Endothelial cell of umbilical vein (primary cell): ENCODE results near the gene ZPLD1. TPM values are rescaled to one million over a fixed set of nuclear protein-coding genes. Genes with fewer than 3 reads are reported as not detected.

Source experiments
- BruUV-seq: library from RNA; stranded (reverse); fragments of 400-500 nt; replicated peaks from 2 replicates; lab custom pipeline; 2021; lab: Mats Ljungman, UMichigan
- CTCF ChIA-PET: fragments of 300-600, 350-600 bp; sonication (Branson Sonifier 250); formaldehyde crosslinking; loops from one replicate; lab custom pipeline; 2021; ENCODE audit warnings: antibody characterized with exemption, inconsistent platforms; lab: Charles Lee
- POLR2A ChIA-PET: fragments of 300-600, 350-600 bp; sonication (Branson Sonifier 250); formaldehyde crosslinking; loops from one replicate; lab custom pipeline; 2021; ENCODE audit warnings: antibody characterized with exemption, inconsistent platforms; lab: Charles Lee
- DNase-seq: peaks from one replicate; pipeline ENCODE4 v3.0.0-alpha.2; 2011; ENCODE audit warnings: low read depth, low spot score
- FAIRE-seq: peaks from 2 replicates; lab custom pipeline; 2011; peaks lifted over from hg19 to GRCh38; lab: Jason Lieb, UNC
- H2AFZ ChIP-seq: 2 replicates; pipeline ENCODE4 v1.6.0; 2012; ENCODE audit warnings: low read depth, low read length, control low read depth, inconsistent platforms
- H3K27ac ChIP-seq: 2 replicates; pipeline ENCODE4 v1.5.1; 2011; ENCODE audit warnings: low read depth, mild to moderate bottlenecking, control low read depth, low read length, moderate library complexity; ENCODE audit not compliant: insufficient read depth
- H3K27me3 ChIP-seq, 2 experiments: 2 replicates each; pipeline versions ENCODE4 v1.6.0 to v1.6.1; 2011; ENCODE audit warnings: low read length in 2 of 2, mixed read lengths in 1 of 2; ENCODE audit not compliant: control insufficient read depth in 2 of 2, insufficient read depth in 2 of 2
- H3K36me3 ChIP-seq, 2 experiments: 2 replicates in 1 of 2; 3 replicates in 1 of 2; pipeline ENCODE4 v1.5.1; 2011; ENCODE audit warnings: low read length in 2 of 2, mild to moderate bottlenecking in 1 of 2, moderate library complexity in 1 of 2; ENCODE audit not compliant: control insufficient read depth in 2 of 2, insufficient read depth in 2 of 2; ENCODE audit errors: extremely low read depth in 1 of 2
- H3K4me1 ChIP-seq: 3 replicates; pipeline ENCODE4 v1.5.1; 2011; ENCODE audit warnings: mild to moderate bottlenecking, low read length; ENCODE audit not compliant: control insufficient read depth, insufficient read depth; ENCODE audit errors: extremely low read depth
- H3K4me2 ChIP-seq: 2 replicates; pipeline ENCODE4 v1.6.1; 2011; ENCODE audit warnings: low read length, control low read depth, mixed read lengths; ENCODE audit not compliant: insufficient read depth
- H3K4me3 ChIP-seq, 3 experiments: fragments of 200-600 bp in 1 of 3; sonication (generic), shearing (Covaris generic) in 1 of 3; replicated peaks in 1 of 3; 2 replicates each; pipeline ENCODE4 v1.5.1; 2011 to 2016; ENCODE audit warnings: control low read depth in 3 of 3, low read length in 3 of 3, mild to moderate bottlenecking in 2 of 3, inconsistent platforms in 1 of 3, low read depth in 1 of 3, moderate library complexity in 1 of 3; ENCODE audit not compliant: insufficient read depth in 1 of 3
- H3K79me2 ChIP-seq: 2 replicates; pipeline ENCODE4 v1.6.0; 2012; ENCODE audit warnings: low read length, inconsistent platforms; ENCODE audit not compliant: control insufficient read depth, insufficient read depth
- H3K9ac ChIP-seq: replicated peaks from 2 replicates; pipeline ENCODE3; 2011; ENCODE audit warnings: low read length, control low read depth; ENCODE audit not compliant: insufficient read depth; ENCODE audit errors: extremely low read depth
- H3K9me1 ChIP-seq: replicated peaks from 3 replicates; pipeline ENCODE4 v1.6.0; 2011; ENCODE audit warnings: mild to moderate bottlenecking, low read length; ENCODE audit not compliant: control insufficient read depth, insufficient read depth; ENCODE audit errors: extremely low read depth
- H3K9me3 ChIP-seq: replicated peaks from 2 replicates; pipeline ENCODE4 v1.5.1; 2012; ENCODE audit warnings: low read length, inconsistent platforms; ENCODE audit not compliant: control insufficient read depth, insufficient read depth
- H4K20me1 ChIP-seq: replicated peaks from 2 replicates; pipeline ENCODE3; 2011; ENCODE audit warnings: mild to moderate bottlenecking, low read length; ENCODE audit not compliant: control insufficient read depth, insufficient read depth; ENCODE audit errors: extremely low read depth
- EZH2 ChIP-seq: IDR thresholded peaks from 2 replicates; pipeline ENCODE4 v1.6.1; 2012; ENCODE audit warnings: borderline replicate concordance, low read depth, mild to moderate bottlenecking, moderate library complexity, low read length, inconsistent platforms; ENCODE audit not compliant: severe bottlenecking
- JUN ChIP-seq: IDR thresholded peaks from 2 replicates; pipeline ENCODE4 v1.6.1; 2011; ENCODE audit warnings: borderline replicate concordance, low read depth; ENCODE audit not compliant: insufficient read length, insufficient read depth
- MAX ChIP-seq: IDR thresholded peaks from 2 replicates; pipeline ENCODE4 v1.6.1; 2011; ENCODE audit not compliant: insufficient read depth, insufficient read length
- POLR2A ChIP-seq: IDR thresholded peaks from 2 replicates; pipeline ENCODE4 v1.6.1; 2012; ENCODE audit warnings: low read depth, mild to moderate bottlenecking, control low read depth, low read length
- dilution Hi-C: fragments of 300-500 bp; cut with MboI; formaldehyde crosslinking; loops from one replicate; pipeline ENCODE4 v1.15.0; 2019; ENCODE audit warnings: low sequenced_read_pairs; ENCODE audit not compliant: extremely low pct_ligation_motif_present
- intact Hi-C: fragments of 100-400 bp; cut with micrococcal nuclease; formaldehyde crosslinking; loops from one replicate; pipeline ENCODE4 v1.10.0; 2022
- polyA plus RNA-seq, 4 experiments: library from polyadenylated mRNA; depleted of rRNA in 3 of 4; stranded (reverse) in 3 of 4; unstranded in 1 of 4; fragments of >200 nt; gene quantifications; 2 replicates each; pipeline versions ENCODE4 v1.2.1 to v1.2.3, GENCODE V29; 2011 to 2012; ENCODE audit warnings: missing spikeins in 1 of 4
- total RNA-seq: library from RNA; stranded (reverse); gene quantifications from 2 replicates; pipeline ENCODE4 v1.2.3, GENCODE V29; 2021
- TF ChIP-seq, protein P1 (sequence below), 2 donors: IDR thresholded peaks; 1 replicate in 1 of 2; 2 replicates in 1 of 2; pipeline ENCODE4 v1.5.1; 2011; ENCODE audit warnings: low read length in 2 of 2, mild to moderate bottlenecking in 2 of 2, moderate library complexity in 2 of 2, control low read depth in 1 of 2, inconsistent platforms in 1 of 2, low read depth in 1 of 2; ENCODE audit not compliant: insufficient read depth in 1 of 2; ENCODE audit errors: extremely low read depth in 1 of 2

ZPLD1 gene
- total and polyA plus RNA-seq, 2 donors (not counting 3 experiments of a cell fraction or from before 2014, with no cell fraction given): not detected

GRCh38 chr3:102510663-102511062, 75.8 kb downstream of the ZPLD1 start:
- TF ChIP-seq MAX (no peak), POLR2A (no peak), JUN (no peak), EZH2 (no peak)
- TF ChIP-seq, protein P1, sequence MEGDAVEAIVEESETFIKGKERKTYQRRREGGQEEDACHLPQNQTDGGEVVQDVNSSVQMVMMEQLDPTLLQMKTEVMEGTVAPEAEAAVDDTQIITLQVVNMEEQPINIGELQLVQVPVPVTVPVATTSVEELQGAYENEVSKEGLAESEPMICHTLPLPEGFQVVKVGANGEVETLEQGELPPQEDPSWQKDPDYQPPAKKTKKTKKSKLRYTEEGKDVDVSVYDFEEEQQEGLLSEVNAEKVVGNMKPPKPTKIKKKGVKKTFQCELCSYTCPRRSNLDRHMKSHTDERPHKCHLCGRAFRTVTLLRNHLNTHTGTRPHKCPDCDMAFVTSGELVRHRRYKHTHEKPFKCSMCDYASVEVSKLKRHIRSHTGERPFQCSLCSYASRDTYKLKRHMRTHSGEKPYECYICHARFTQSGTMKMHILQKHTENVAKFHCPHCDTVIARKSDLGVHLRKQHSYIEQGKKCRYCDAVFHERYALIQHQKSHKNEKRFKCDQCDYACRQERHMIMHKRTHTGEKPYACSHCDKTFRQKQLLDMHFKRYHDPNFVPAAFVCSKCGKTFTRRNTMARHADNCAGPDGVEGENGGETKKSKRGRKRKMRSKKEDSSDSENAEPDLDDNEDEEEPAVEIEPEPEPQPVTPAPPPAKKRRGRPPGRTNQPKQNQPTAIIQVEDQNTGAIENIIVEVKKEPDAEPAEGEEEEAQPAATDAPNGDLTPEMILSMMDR (IDR thresholded peaks at IDR 0.05; ENCODE audit: extremely low read depth in 1 of 2, insufficient read depth in 1 of 2, low read depth in 1 of 2, low read length in 2 of 2): no peak
- no peaks in the 10 kb centered on the region for H3K9me1 ChIP-seq
- no peaks in the 10 kb centered on the region for H4K20me1 ChIP-seq
- H3K4me1 ChIP-seq: no peaks in the 10 kb centered on the region
- intact Hi-C loops (no loop called here), dilution Hi-C loops (no loop called here)
- H3K79me2 ChIP-seq: no peaks in the 10 kb centered on the region
- no peak overlapping the region for H2AFZ ChIP-seq
- no peak overlapping the region for H3K9ac ChIP-seq
- DNase-seq: no peak
- BruUV-seq: no TSS peak
- H3K27me3 ChIP-seq: peaks cover 0 to 1% of the 10 kb centered on the region in 2 experiments
- CTCF ChIA-PET: no interaction called here
- H3K27ac ChIP-seq: no peak overlapping the region
- FAIRE-seq: no peak
- H3K4me3 ChIP-seq: no peak overlapping the region
- no peaks in the 10 kb centered on the region for H3K9me3 ChIP-seq
- H3K4me2 ChIP-seq: no peak overlapping the region
- POLR2A ChIA-PET: no interaction called here
- H3K36me3 ChIP-seq: no peaks in the 10 kb centered on the region

GRCh38 chr3:102511168-102511567, 76.4 kb downstream of the ZPLD1 start:
- H4K20me1 ChIP-seq: no peaks in the 10 kb centered on the region
- intact Hi-C loops: no loop called here
- CTCF ChIA-PET: no interaction called here
- H3K4me2 ChIP-seq: no peak overlapping the region
- no peak overlapping the region for H3K27ac ChIP-seq
- H3K9ac ChIP-seq: no peak overlapping the region
- H3K36me3 ChIP-seq: no peaks in the 10 kb centered on the region
- no peak overlapping the region for H3K4me3 ChIP-seq
- H2AFZ ChIP-seq: no peak overlapping the region
- H3K9me1 ChIP-seq: no peaks in the 10 kb centered on the region
- no peaks in the 10 kb centered on the region for H3K9me3 ChIP-seq
- BruUV-seq: no TSS peak
- dilution Hi-C loops: no loop called here
- POLR2A ChIA-PET: no interaction called here
- FAIRE-seq: no peak
- no peak for DNase-seq
- no peaks in the 10 kb centered on the region for H3K4me1 ChIP-seq
- no peak for TF ChIP-seq EZH2
- no peaks in the 10 kb centered on the region for H3K79me2 ChIP-seq
- peaks cover 0 to 1% of the 10 kb centered on the region in 2 experiments for H3K27me3 ChIP-seq
